Measurements from ENCODE around the gene UGDH.
"Not testable (repeated sequence)": the region's sequence is repeated elsewhere in the genome, so short reads cannot be mapped to it uniquely, and the experiment has no call there.

The UGDH gene

GRCh38 chr4:39544580-39545315, 17.5 kb upstream of the UGDH start:
- no peak for DNase-seq (ENCODE audit: low read depth)
- TF ChIP-seq CTCF (IDR thresholded peaks at IDR 0.05; ENCODE audit: control insufficient read depth, extremely low read depth, insufficient read depth), result no peak

GRCh38 chr4:39544080-39544479, 16.8 kb upstream of the UGDH start:
- H3K4me3 ChIP-seq (ENCODE audit: low read depth, low read length), result not testable (repeated sequence)

More at GRCh38 chr4:39544580-39545315, 17.5 kb upstream of the UGDH start:
- H3K4me3 ChIP-seq (ENCODE audit: low read depth, low read length), result no peak overlapping the region

GRCh38 chr4:39543034-39543433, 15.8 kb upstream of the UGDH start:
- no peak for TF ChIP-seq CTCF (IDR thresholded peaks at IDR 0.05; ENCODE audit: control insufficient read depth, extremely low read depth, insufficient read depth)
- no peak overlapping the region for H3K4me3 ChIP-seq (ENCODE audit: low read depth, low read length)
- DNase-seq (ENCODE audit: low read depth), result no peak

More at GRCh38 chr4:39544080-39544479, 16.8 kb upstream of the UGDH start:
- DNase-seq (ENCODE audit: low read depth), result not testable (repeated sequence)

GRCh38 chr4:39542611-39543012, 15.4 kb upstream of the UGDH start:
- no peak for DNase-seq (ENCODE audit: low read depth)
- H3K4me3 ChIP-seq (ENCODE audit: low read depth, low read length), result no peak overlapping the region
- no peak for TF ChIP-seq CTCF (IDR thresholded peaks at IDR 0.05; ENCODE audit: control insufficient read depth, extremely low read depth, insufficient read depth)

GRCh38 chr4:39541987-39542610, 14.9 kb upstream of the UGDH start:
- no peak for TF ChIP-seq CTCF (IDR thresholded peaks at IDR 0.05; ENCODE audit: control insufficient read depth, extremely low read depth, insufficient read depth)
- DNase-seq (ENCODE audit: low read depth), result no peak
- H3K4me3 ChIP-seq (ENCODE audit: low read depth, low read length), result no peak overlapping the region

GRCh38 chr4:39539089-39539611, 11.9 kb upstream of the UGDH start:
- H3K4me3 ChIP-seq (ENCODE audit: low read depth, low read length), result no peak overlapping the region
- DNase-seq (ENCODE audit: low read depth), result no peak
- TF ChIP-seq CTCF (IDR thresholded peaks at IDR 0.05; ENCODE audit: control insufficient read depth, extremely low read depth, insufficient read depth), result no peak

GRCh38 chr4:39533541-39533940, 6.3 kb upstream of the UGDH start:
- TF ChIP-seq CTCF (IDR thresholded peaks at IDR 0.05; ENCODE audit: control insufficient read depth, extremely low read depth, insufficient read depth), result no peak
- no peak for DNase-seq (ENCODE audit: low read depth)
- no peak overlapping the region for H3K4me3 ChIP-seq (ENCODE audit: low read depth, low read length)

- H3K4me3 ChIP-seq (ENCODE audit: low read depth, low read length), result not testable (repeated sequence)
Measured at GRCh38 chr4:39532237-39532636, 5.0 kb upstream of the UGDH start.

More at GRCh38 chr4:39532237-39532636, 5.0 kb upstream of the UGDH start:
- not testable (repeated sequence) for DNase-seq (ENCODE audit: low read depth)

Data from LNCaP clone FGC (cell line).